GM12864 (cell line): ENCODE measurements around the gene CILP2.
A peak's percentile ranks its signal among the peaks of the same experiment; 100 is the strongest.

Experiments
- DNase-seq: peaks from one replicate; pipeline ENCODE4 v3.0.0-alpha.2; 2011; ENCODE audit warnings: low read depth
- H3K4me3 ChIP-seq: 2 replicates; pipeline ENCODE4 v1.5.1; 2011; ENCODE audit warnings: mild to moderate bottlenecking, low read depth, low read length, control low read depth
- CTCF ChIP-seq: IDR thresholded peaks from 2 replicates; pipeline ENCODE4 v1.5.1; 2011; ENCODE audit warnings: low read depth, mild to moderate bottlenecking, moderate library complexity, low read length, control low read depth, inconsistent platforms; ENCODE audit errors: missing control alignments

Gene CILP2

GRCh38 chr19:19526581-19527370 lies 11.3 kb upstream of the CILP2 start:
- H3K4me3 ChIP-seq: no peak overlapping the region
- TF ChIP-seq CTCF: no peak
- no peak for DNase-seq

GRCh38 chr19:19527371-19527656 lies 10.8 kb upstream of the CILP2 start:
- no peak for TF ChIP-seq CTCF
- no peak for DNase-seq
- H3K4me3 ChIP-seq: no peak overlapping the region

- no peak overlapping the region for H3K4me3 ChIP-seq
- no peak for TF ChIP-seq CTCF
- DNase-seq: no peak
Observed at GRCh38 chr19:19527674-19528625, 10.1 kb upstream of the CILP2 start.

- H3K4me3 ChIP-seq: no peak within 1 kb of the TSS
- no peak for DNase-seq
- TF ChIP-seq CTCF: no peak
Observed at GRCh38 chr19:19528721-19529490, 9.2 kb upstream of the CILP2 start, which contains the start of gene YJEFN3. Gene YJEFN3 (plus strand): TSS chr19:19528911. CDS start chr19:19528933, 22 bp downstream.

- H3K4me3 ChIP-seq: no peak overlapping the region
- no peak for TF ChIP-seq CTCF
- no peak for DNase-seq
Observed at GRCh38 chr19:19529783-19530422, 8.2 kb upstream of the CILP2 start.

GRCh38 chr19:19530423-19530804 lies 7.7 kb upstream of the CILP2 start:
- TF ChIP-seq CTCF: peak; percentile 10
- no peak overlapping the region for H3K4me3 ChIP-seq
- no peak for DNase-seq
